GM15510 (cell line): ENCODE measurements around the gene CRYBB1.

ENCODE experiments used
- POLR2A ChIP-seq: IDR thresholded peaks from 3 replicates; pipeline ENCODE4 v1.6.1; 2011; ENCODE audit warnings: borderline replicate concordance; ENCODE audit not compliant: insufficient read length; ENCODE audit errors: extremely low read depth

Gene CRYBB1

GRCh38 chr22:26592421-26592891, 25.4 kb downstream of the CRYBB1 start:
- TF ChIP-seq POLR2A = no peak

- TF ChIP-seq POLR2A = peak; percentile 81
Measured at GRCh38 chr22:26589845-26590736, 27.7 kb downstream of the CRYBB1 start, which contains the start of gene TPST2. TSS of gene TPST2 (minus strand) at chr22:26590132. CDS start at chr22:26541630, 48,502 bp downstream.

- TF ChIP-seq POLR2A = no peak
Measured at GRCh38 chr22:26589367-26589844, 28.4 kb downstream of the CRYBB1 start.

GRCh38 chr22:26588729-26589366, 29.0 kb downstream of the CRYBB1 start:
- TF ChIP-seq POLR2A = no peak

- TF ChIP-seq POLR2A = no peak
Measured at GRCh38 chr22:26587991-26588613, 29.7 kb downstream of the CRYBB1 start.

- no peak for TF ChIP-seq POLR2A
Measured at GRCh38 chr22:26586556-26587325, 31.1 kb downstream of the CRYBB1 start.

- TF ChIP-seq POLR2A = no peak
Measured at GRCh38 chr22:26585104-26585790, 32.6 kb downstream of the CRYBB1 start.

GRCh38 chr22:26584010-26584409, 33.8 kb downstream of the CRYBB1 start:
- TF ChIP-seq POLR2A = no peak

GRCh38 chr22:26581633-26582168, 36.1 kb downstream of the CRYBB1 start:
- no peak for TF ChIP-seq POLR2A

- no peak for TF ChIP-seq POLR2A
Measured at GRCh38 chr22:26581026-26581425, 36.8 kb downstream of the CRYBB1 start.

- TF ChIP-seq POLR2A = no peak
Measured at GRCh38 chr22:26580240-26580962, 37.4 kb downstream of the CRYBB1 start.

- TF ChIP-seq POLR2A = no peak
Measured at GRCh38 chr22:26579331-26579886, 38.4 kb downstream of the CRYBB1 start.
